ENCODE measurements around the gene ACTL7A.
"Not testable (repeated sequence)": the region's sequence is repeated elsewhere in the genome, so short reads cannot be mapped to it uniquely, and the experiment has no call there.

- not testable (repeated sequence) for TF ChIP-seq CTCF (IDR thresholded peaks at IDR 0.05; ENCODE audit: borderline replicate concordance, extremely low read depth, low read length, poor library complexity, severe bottlenecking); EZH2 (IDR thresholded peaks at IDR 0.05; ENCODE audit: borderline replicate concordance, low read depth, low read length, severe bottlenecking)
These were observed 37.1 kb downstream of the ACTL7A start for GRCh38 chr9:108899023-108899695.
